Right atrium auricular region (tissue), 2 donors: ENCODE results near the gene EID2B. TPM values are rescaled to one million over a fixed set of nuclear protein-coding genes. Genes with fewer than 3 reads are reported as not detected.

ENCODE experiments used
- DNase-seq: peaks from one replicate; pipeline ENCODE4 v3.0.0-alpha.2; 2019; ENCODE audit warnings: low spot score
- H3K27ac ChIP-seq, 2 donors: fragments of 200-600 bp; sonication (generic); 1 replicate in 1 of 2; 2 replicates in 1 of 2; pipeline ENCODE4 v1.5.1; 2016 to 2019
- H3K27me3 ChIP-seq, 2 donors: fragments of 200-600 bp; sonication (generic); one replicate each; pipeline versions ENCODE4 v1.5.1 to v1.6.0; 2017 to 2019
- H3K36me3 ChIP-seq: fragments of 200-600 bp; sonication (generic); one replicate; pipeline ENCODE4 v1.5.1; 2016
- H3K4me1 ChIP-seq, 2 donors: fragments of 200-600 bp; sonication (generic); one replicate each; pipeline versions ENCODE4 v1.5.1 to v1.6.0; 2017 to 2019
- H3K4me3 ChIP-seq, 2 donors: fragments of 200-600 bp; sonication (generic); 1 replicate in 1 of 2; 2 replicates in 1 of 2; pipeline ENCODE4 v1.5.1; 2017 to 2019; ENCODE audit warnings: mild to moderate bottlenecking in 1 of 2, moderate library complexity in 1 of 2
- H3K9me3 ChIP-seq, 2 donors: fragments of 200-600 bp; sonication (generic); one replicate each; pipeline ENCODE4 v1.5.1; 2019
- CTCF ChIP-seq, 2 donors: fragments of 200-600 bp; sonication (generic); IDR thresholded peaks; one replicate each; pipeline ENCODE4 v1.5.1; 2019; ENCODE audit warnings: antibody characterized with exemption in 2 of 2
- total RNA-seq, 2 donors: library from RNA; depleted of rRNA; stranded (reverse); fragments of >200 nt; gene quantifications; one replicate each; pipeline ENCODE4 v1.1.0, GENCODE V29; 2016

The EID2B gene
- total RNA-seq, 2 donors from 2014 or later: 2.1 to 2.3 TPM

GRCh38 chr19:39550197-39550596 lies 17.5 kb upstream of the EID2B start:
- Histone ChIP-seq H3K9me3 (no peaks in the 10 kb centered on the region), H3K4me1 (no peaks in the 10 kb centered on the region), H3K27ac (no peak overlapping the region), H3K4me3 (no peak overlapping the region), H3K36me3 (no peaks in the 10 kb centered on the region), H3K27me3 (no peaks in the 10 kb centered on the region)
- no peak for DNase-seq
- TF ChIP-seq CTCF (IDR thresholded peaks at IDR 0.05): no peak

DNA sequence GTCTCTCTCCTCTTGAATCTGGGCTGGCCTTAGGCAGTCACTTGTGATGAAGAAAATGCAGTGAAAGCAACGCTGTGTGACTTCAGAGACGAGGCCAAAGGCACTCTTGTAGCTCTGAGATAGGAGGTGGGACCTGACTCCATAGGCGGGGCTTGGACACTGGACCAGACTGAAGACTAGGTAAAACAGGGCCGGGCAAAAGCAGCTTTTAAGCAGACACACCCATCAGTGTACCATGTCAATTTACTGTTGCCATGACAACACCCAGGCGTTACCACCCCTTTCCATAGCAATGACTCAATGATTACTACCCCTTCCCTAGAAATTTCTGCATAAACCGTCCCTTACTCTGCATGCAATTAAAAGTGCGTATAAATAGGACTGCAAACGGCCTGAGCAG lies 13.9 kb upstream of the EID2B start:
- H3K4me1 ChIP-seq: no peaks in the 10 kb centered on the region
- H3K4me3 ChIP-seq: no peak overlapping the region
- no peak for DNase-seq
- H3K9me3 ChIP-seq: no peaks in the 10 kb centered on the region
- no peak for TF ChIP-seq CTCF (IDR thresholded peaks at IDR 0.05)
- H3K27ac ChIP-seq: no peak overlapping the region
- H3K27me3 ChIP-seq: no peaks in the 10 kb centered on the region
- no peaks in the 10 kb centered on the region for H3K36me3 ChIP-seq

DNA sequence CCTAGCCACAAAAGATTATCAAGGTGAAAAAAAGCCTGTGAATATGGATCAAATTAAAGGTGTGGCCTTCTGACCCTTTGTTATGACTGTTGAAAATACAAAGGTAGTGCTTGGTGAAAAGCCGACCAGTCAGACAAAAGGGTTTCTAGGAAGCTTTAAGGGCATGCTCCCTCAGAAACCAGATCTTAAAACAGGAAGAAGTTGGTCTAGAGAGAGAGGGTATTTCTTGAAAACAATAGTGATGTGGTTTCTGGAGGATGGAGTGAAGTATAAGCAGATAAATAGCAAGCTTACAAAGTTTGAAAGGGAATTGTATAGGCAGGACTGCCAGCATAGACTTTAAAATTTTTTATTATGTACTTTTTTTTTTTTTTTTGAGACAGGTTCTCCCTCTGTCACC lies 12.3 kb upstream of the EID2B start:
- peaks cover 0 to 6% of the 10 kb centered on the region in 2 donors for H3K4me1 ChIP-seq
- no peak for DNase-seq
- no peak for TF ChIP-seq CTCF (IDR thresholded peaks at IDR 0.05)

GRCh38 chr19:39544226-39544903 lies 11.7 kb upstream of the EID2B start:
- Histone ChIP-seq H3K4me3 (no peak overlapping the region), H3K27ac (no peak overlapping the region), H3K4me1 (peaks cover 0 to 6% of the 10 kb centered on the region in 2 donors), H3K36me3 (no peaks in the 10 kb centered on the region), H3K9me3 (no peaks in the 10 kb centered on the region), H3K27me3 (no peaks in the 10 kb centered on the region)
- TF ChIP-seq CTCF (IDR thresholded peaks at IDR 0.05): no peak
- no peak for DNase-seq

More for the DNA sequence above, 12.3 kb upstream of the EID2B start:
- Histone ChIP-seq H3K27me3 (no peaks in the 10 kb centered on the region), H3K9me3 (no peaks in the 10 kb centered on the region), H3K4me3 (no peak overlapping the region), H3K27ac (no peak overlapping the region), H3K36me3 (no peaks in the 10 kb centered on the region)

DNA sequence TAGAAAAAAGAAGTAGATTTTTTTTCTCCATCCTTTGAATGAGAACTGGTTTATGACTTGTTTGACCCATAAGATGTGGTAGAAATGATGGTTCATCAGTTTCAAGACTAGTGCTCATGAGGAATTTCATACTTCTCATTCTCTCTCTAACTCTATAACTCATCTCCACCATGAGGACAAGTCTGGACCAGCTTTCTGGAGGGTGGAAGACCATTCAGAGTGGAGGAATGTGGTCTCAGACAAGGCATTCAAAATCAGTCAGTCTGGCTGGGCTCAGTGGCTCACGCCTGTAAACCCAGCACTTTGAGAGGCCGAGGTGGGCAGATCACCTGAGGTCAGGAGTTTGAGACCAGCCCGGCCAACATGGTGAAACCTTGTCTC lies 10.8 kb upstream of the EID2B start:
- no peak for DNase-seq
- peaks cover 0 to 15% of the 10 kb centered on the region in 2 donors for H3K4me1 ChIP-seq
- H3K27ac ChIP-seq: no peak overlapping the region
- H3K27me3 ChIP-seq: no peaks in the 10 kb centered on the region
- TF ChIP-seq CTCF (IDR thresholded peaks at IDR 0.05): no peak
- no peak overlapping the region for H3K4me3 ChIP-seq
- no peaks in the 10 kb centered on the region for H3K36me3 ChIP-seq
- H3K9me3 ChIP-seq: no peaks in the 10 kb centered on the region

- no peaks in the 10 kb centered on the region for H3K27me3 ChIP-seq
- no peak for DNase-seq
- H3K36me3 ChIP-seq: no peaks in the 10 kb centered on the region
- H3K4me1 ChIP-seq: peaks cover 0 to 23% of the 10 kb centered on the region in 2 donors
- no peak overlapping the region for H3K27ac ChIP-seq
- H3K4me3 ChIP-seq: no peak overlapping the region
- no peaks in the 10 kb centered on the region for H3K9me3 ChIP-seq
- no peak for TF ChIP-seq CTCF (IDR thresholded peaks at IDR 0.05)
Observed at GRCh38 chr19:39542206-39542605, 9.6 kb upstream of the EID2B start.
